Stomach (tissue), 4 donors: ENCODE measurements around the gene XXYLT1.

Source experiments
- CTCF ChIP-seq, 7 experiments: fragments of 450-650 bp in 4 of 7; fragments of 200-600 bp in 3 of 7; sonication (generic) in 3 of 7; IDR thresholded peaks; one replicate each; pipeline ENCODE4 v1.5.1; 2016 to 2019; ENCODE audit warnings: antibody characterized with exemption in 7 of 7, control low read depth in 2 of 7, mild to moderate bottlenecking in 1 of 7
- EP300 ChIP-seq: sonication (generic); formaldehyde crosslinking; IDR thresholded peaks from one replicate; pipeline ENCODE4 v1.6.1; 2017; ENCODE audit warnings: antibody characterized with exemption
- POLR2AphosphoS5 ChIP-seq, 3 donors: sonication (generic); formaldehyde crosslinking; IDR thresholded peaks; one replicate each; pipeline ENCODE4 v1.6.1; 2016; ENCODE audit warnings: antibody characterized with exemption in 3 of 3

GRCh38 chr3:195105389-195105788 lies 165.6 kb downstream of the XXYLT1 start:
- no peak for TF ChIP-seq CTCF (IDR thresholded peaks at IDR 0.05)
- TF ChIP-seq POLR2AphosphoS5 (IDR thresholded peaks at IDR 0.05), result no peak
- TF ChIP-seq EP300, result no peak
